HG03108 (cell line): ENCODE data around the gene KCTD10.

Experiments
- ATAC-seq: cut with Tn5 transposase; IDR thresholded peaks from one replicate; pipeline ENCODE4 v1.9.1; 2021; ENCODE audit warnings: moderate library complexity; ENCODE audit not compliant: unreplicated experiment

Gene KCTD10

DNA sequence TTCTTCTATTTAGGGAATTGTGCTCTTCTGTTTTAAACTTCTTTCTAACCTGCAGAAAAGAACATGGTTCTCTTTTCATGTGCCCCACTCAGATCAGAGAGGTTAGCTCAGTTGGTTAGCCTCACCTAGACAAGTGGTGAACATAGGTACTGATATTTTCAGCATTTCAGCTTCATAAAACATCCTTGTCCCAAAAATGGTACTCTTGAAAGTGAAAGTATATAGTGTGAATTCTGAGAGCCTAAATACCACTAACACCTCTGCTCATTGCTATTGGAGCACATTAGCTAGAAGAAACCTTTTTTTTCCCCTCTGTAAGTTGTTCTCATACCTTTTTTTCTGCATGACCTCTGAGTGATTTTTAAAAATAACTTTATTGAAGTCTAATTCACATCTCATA, 17.9 kb upstream of the KCTD10 start:
- ATAC-seq: no peak

- ATAC-seq: no peak
These were observed 17.3 kb upstream of the KCTD10 start for GRCh38 chr12:109494348-109494881.

DNA sequence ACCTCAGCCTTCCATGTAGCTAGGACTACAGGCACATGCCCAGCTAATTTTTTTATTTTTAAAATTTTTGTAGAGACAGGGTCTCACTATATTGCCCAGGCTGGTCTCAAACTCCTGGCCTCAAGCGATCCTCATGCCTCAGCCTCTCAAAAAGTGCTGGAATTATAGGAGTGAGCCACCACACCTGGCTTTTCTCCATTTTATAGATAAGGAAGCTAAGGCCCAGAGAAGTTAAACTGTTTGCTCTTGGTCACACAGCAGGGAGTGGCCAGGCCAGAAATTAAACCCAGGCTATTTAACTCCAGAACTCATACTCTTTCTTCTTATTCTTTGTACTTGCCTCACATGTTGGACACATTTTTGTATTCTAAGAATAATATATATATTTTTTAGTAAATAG, 16.8 kb upstream of the KCTD10 start:
- ATAC-seq: no peak

- no peak for ATAC-seq
These were observed 16.0 kb upstream of the KCTD10 start for GRCh38 chr12:109493090-109493489.

DNA sequence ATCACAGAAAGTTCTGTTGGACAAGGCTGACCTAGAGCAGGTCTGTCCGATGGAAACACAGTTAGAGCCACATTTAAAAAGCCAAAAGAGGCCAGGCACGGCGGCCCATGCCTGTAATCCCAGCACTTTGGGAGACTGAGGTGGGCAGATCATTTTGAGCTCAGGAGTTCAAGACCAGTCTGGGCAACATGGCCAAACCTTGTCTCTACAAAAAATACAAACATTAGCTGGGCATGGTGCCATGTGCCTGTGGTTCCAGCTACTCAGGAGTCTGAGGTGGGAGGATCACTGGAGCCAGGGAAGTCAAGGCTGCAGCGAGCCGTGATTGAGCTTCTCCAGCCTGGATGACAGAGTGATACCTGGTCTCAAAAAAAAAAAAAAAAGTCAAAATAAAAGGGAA, 15.3 kb upstream of the KCTD10 start:
- no peak for ATAC-seq

DNA sequence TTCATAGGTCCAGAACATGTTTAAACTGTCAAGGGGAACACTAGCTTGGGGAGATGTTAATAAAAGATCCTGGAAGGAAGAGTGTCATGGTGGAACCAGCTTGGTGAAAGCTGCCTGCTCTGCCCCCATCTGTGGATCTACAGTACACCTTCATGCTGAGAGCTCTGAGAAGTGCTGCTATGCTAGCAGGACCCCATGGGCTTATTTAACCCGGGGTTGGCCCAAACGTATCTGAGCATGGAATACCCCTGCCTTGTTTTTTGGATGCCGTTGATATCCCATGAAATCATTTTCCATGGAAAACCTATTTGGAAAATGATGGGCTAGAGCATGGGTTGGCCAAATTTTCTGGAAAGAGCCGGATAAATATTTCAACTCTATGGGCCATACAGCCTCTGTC, 14.6 kb upstream of the KCTD10 start:
- no peak for ATAC-seq

DNA sequence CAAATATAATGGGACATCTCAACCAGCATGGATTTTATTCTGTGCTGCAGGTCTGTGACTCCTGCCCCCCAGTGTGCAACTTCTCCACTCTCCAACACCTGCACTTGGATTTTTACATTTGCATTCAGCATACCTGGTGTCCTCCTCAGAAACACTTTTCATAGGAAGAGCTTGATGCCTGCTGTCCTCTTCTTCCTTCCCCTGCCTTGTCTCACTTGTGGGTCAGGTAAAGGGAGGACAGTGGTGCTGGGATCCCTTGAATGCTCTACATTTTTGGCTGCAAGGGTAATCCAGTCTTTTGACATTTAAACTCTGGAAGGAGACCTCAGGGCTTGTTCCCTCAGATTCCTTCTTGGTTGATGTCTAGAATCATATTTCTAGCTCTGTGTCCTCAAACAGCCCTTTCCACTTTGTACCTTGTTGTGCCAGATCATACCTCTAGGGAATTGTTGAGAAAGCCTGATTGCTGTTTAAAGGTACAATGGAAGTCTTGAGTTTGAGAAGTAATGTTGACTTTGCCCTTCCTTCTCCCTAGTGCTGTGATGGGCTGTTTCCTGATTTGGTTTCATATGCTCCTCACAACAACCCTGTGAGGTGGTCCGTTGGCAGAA, 13.0 kb upstream of the KCTD10 start:
- no peak for ATAC-seq

- no peak for ATAC-seq
These were observed 12.2 kb upstream of the KCTD10 start for GRCh38 chr12:109489016-109489954.

- ATAC-seq: no peak
These were observed 11.1 kb upstream of the KCTD10 start for GRCh38 chr12:109488051-109488665.

GRCh38 chr12:109487181-109488050, 10.3 kb upstream of the KCTD10 start:
- no peak for ATAC-seq

- ATAC-seq: no peak
These were observed 8.1 kb upstream of the KCTD10 start for GRCh38 chr12:109485201-109485600.

DNA sequence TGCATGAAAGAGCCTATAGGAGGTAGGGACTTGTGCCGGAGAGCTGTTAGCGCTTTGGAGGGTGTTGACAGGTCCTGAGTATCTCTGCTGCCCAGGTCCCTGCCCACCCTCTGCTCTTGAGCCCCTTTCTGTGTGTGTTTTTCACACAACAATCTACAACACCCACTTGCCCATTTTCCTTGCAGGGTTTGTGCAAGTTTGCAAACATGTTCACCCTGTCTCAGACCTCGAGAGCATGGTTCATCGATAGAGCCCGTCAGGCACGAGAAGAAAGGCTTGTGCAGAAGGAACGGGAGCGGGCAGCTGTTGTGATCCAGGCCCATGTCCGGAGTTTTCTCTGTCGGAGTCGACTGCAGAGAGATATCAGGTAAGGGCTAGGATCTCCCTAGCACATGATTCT, 6.2 kb upstream of the KCTD10 start:
- ATAC-seq: no peak

DNA sequence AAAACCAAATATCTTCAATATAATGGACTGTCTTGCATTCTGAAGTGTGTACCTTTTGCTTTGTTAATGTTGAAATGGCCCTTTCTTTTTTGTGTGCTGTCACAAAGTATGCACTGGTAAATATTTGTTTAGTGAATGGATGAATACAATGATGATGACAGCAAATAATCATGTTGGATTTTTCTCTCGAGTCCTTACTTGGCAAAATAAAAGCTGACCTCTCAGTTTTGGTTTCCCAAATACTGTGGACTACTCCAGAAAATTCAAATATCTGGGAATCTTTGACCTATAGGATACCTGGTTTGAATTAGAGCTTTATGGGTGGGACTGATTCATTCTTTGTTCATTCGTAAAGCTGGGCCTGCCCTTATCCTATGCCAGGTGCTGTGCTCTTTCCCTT, 5.8 kb upstream of the KCTD10 start:
- ATAC-seq: no peak

- no peak for ATAC-seq
These were observed 5.4 kb upstream of the KCTD10 start for GRCh38 chr12:109482491-109482890.

DNA sequence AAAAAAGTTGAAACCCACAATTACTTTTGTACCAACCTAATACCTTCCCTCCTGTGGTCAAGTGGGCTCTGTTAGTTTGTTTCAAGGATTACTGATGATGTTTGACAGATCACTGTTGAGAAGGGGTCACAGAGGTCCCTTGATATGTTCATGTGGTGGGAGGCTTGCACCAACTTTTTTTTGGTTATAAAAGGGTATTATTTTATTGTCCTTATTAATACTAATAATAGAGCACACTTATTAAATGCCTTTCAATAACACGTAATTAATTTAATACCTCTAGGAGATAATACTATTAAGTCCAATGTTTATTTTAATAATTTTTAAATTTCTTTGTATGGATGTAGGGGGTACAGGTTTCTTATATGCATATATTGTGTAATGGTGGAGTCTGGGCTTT, 4.8 kb upstream of the KCTD10 start:
- ATAC-seq: no peak

- no peak for ATAC-seq
These were observed 3.3 kb upstream of the KCTD10 start for GRCh38 chr12:109480356-109480755.

- ATAC-seq: no peak
These were observed 2.7 kb upstream of the KCTD10 start for GRCh38 chr12:109479761-109480160.

- ATAC-seq: no peak
These were observed 839 bp upstream of the KCTD10 start for GRCh38 chr12:109477963-109478315.

DNA sequence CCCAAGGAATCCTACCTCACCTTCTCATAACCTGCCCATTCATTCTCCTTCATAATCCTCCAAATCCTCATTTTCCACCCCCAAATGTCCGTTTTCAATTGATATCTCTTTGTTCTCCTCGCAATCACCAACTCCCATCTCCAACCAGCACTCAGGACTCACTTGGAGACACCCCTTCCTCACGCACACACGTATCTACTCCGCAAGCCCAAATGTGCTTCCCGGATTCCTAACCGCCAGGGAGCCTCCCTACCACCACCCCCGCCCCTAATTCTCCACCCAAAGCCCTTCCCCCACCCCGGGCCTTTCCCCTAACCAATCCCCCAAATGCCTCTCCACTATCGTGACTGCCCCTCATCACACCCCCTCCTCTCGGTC, 304 bp downstream of the KCTD10 start:
- ATAC-seq: no peak

- ATAC-seq: no peak
These were observed 900 bp downstream of the KCTD10 start for GRCh38 chr12:109475993-109476806.
